ENCODE measurements around the gene DIDO1. TPM values are rescaled to one million over a fixed set of nuclear protein-coding genes. Genes with fewer than 3 reads are reported as not detected.
"Not testable (repeated sequence)": the region's sequence is repeated elsewhere in the genome, so short reads cannot be mapped to it uniquely, and the experiment has no call there.

Gene DIDO1
- total RNA-seq, 2 donors from 2014 or later = 34.7 to 37.5 TPM

DNA sequence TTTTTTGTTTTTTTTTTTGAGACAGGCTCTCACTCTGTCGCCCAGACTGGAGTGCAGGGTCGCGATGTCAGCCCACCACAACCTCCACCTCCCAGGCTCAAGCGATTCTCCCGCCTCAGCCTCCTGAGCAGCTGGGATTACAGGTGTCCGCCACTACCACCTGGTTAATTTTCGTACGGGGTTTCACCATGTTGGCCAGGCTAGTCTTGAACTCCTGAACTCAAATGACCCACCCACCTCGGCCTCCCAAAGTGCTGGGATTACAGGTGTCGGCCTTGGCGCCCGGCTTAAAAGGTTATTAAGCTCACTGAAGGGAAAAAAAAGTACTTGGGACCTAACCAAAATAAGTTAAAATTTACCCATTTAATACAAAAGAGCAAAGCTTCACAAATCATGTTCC is 66.6 kb downstream of the DIDO1 start:
- Histone ChIP-seq H3K36me3 (peaks cover 12% of the 10 kb centered on the region), H3K4me1 (peaks cover 0 to 12% of the 10 kb centered on the region in 2 donors), H3K27ac (no peak overlapping the region), H3K4me3 (no peak overlapping the region), H3K27me3 (no peaks in the 10 kb centered on the region), H3K9me3 (no peaks in the 10 kb centered on the region)
- no peak for DNase-seq (ENCODE audit: low spot score)
- TF ChIP-seq, protein P1, sequence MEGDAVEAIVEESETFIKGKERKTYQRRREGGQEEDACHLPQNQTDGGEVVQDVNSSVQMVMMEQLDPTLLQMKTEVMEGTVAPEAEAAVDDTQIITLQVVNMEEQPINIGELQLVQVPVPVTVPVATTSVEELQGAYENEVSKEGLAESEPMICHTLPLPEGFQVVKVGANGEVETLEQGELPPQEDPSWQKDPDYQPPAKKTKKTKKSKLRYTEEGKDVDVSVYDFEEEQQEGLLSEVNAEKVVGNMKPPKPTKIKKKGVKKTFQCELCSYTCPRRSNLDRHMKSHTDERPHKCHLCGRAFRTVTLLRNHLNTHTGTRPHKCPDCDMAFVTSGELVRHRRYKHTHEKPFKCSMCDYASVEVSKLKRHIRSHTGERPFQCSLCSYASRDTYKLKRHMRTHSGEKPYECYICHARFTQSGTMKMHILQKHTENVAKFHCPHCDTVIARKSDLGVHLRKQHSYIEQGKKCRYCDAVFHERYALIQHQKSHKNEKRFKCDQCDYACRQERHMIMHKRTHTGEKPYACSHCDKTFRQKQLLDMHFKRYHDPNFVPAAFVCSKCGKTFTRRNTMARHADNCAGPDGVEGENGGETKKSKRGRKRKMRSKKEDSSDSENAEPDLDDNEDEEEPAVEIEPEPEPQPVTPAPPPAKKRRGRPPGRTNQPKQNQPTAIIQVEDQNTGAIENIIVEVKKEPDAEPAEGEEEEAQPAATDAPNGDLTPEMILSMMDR (IDR thresholded peaks at IDR 0.05) = no peak

- Histone ChIP-seq H3K4me3 (no peak overlapping the region), H3K4me1 (peaks cover 0 to 12% of the 10 kb centered on the region in 2 donors), H3K9me3 (no peaks in the 10 kb centered on the region), H3K27me3 (no peaks in the 10 kb centered on the region), H3K36me3 (peaks cover 18% of the 10 kb centered on the region), H3K27ac (no peak overlapping the region)
- TF ChIP-seq, protein P1 (IDR thresholded peaks at IDR 0.05) = no peak
- no peak for DNase-seq (ENCODE audit: low spot score)
Observed at GRCh38 chr20:62858058-62858830, 68.1 kb downstream of the DIDO1 start.

- Histone ChIP-seq H3K36me3 (peaks cover 23% of the 10 kb centered on the region), H3K9me3 (no peaks in the 10 kb centered on the region), H3K4me1 (peaks cover 0 to 12% of the 10 kb centered on the region in 2 donors), H3K27me3 (no peaks in the 10 kb centered on the region), H3K27ac (no peak overlapping the region), H3K4me3 (no peak overlapping the region)
- TF ChIP-seq, protein P1 (IDR thresholded peaks at IDR 0.05) = no peak
- no peak for DNase-seq (ENCODE audit: low spot score)
Observed at GRCh38 chr20:62856931-62857619, 69.2 kb downstream of the DIDO1 start.

DNA sequence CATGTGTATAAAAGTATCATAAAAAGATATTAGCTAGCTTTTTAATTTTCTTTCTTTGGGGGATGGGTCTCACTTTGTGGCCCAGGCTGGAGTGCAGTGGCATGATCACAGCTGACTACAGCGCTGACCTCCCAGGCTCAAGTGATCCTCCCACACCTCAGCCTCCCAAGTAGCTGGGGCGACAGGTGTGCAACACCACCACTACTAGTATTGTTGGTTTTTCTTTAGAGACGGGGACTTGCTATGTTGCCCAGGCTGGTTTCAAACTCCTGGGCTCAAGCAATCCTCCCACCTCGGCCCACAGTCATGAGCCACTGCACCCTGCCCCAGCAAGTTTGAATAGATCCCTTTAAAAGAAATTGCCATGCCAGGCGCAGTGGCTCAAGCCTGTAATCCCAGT is 71.2 kb downstream of the DIDO1 start:
- Histone ChIP-seq H3K27ac (no peak overlapping the region), H3K9me3 (no peaks in the 10 kb centered on the region), H3K27me3 (no peaks in the 10 kb centered on the region), H3K4me3 (no peak overlapping the region), H3K4me1 (peaks cover 0 to 5% of the 10 kb centered on the region in 2 donors), H3K36me3 (peaks cover 23% of the 10 kb centered on the region)
- no peak for DNase-seq (ENCODE audit: low spot score)
- TF ChIP-seq, protein P1 (IDR thresholded peaks at IDR 0.05) = no peak

DNA sequence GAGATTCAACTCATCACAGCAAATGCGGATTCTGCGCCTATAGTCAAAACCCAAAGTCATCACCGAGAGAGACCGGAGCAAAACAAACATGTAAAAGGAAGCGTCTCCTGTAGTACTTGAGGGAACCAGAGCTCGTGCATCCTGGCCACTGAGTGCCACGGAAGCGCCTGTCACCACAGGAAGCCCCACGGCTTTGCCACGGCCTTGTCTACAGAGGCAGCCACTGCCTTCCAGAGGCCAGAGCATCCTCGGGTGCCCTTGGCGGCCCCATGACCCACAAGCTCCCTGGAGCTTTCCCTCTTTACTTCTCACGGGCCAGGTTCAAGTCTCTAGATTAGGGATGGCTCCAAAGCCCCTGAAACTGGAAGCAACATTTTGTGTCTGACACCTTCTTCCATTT is 72.2 kb downstream of the DIDO1 start:
- Histone ChIP-seq H3K9me3 (no peaks in the 10 kb centered on the region), H3K27ac (no peak overlapping the region), H3K36me3 (peaks cover 23% of the 10 kb centered on the region), H3K4me1 (no peaks in the 10 kb centered on the region), H3K27me3 (no peaks in the 10 kb centered on the region), H3K4me3 (no peak overlapping the region)
- TF ChIP-seq, protein P1 (IDR thresholded peaks at IDR 0.05) = no peak
- DNase-seq (ENCODE audit: low spot score) = no peak

- not testable (repeated sequence) for H3K27ac ChIP-seq; H3K4me3 ChIP-seq; H3K9me3 ChIP-seq; H3K4me1 ChIP-seq; DNase-seq (ENCODE audit: low spot score); H3K27me3 ChIP-seq
- peaks cover 23% of the 10 kb centered on the region for H3K36me3 ChIP-seq
Observed at GRCh38 chr20:62853304-62853703, 73.0 kb downstream of the DIDO1 start.
